ENCODE data around the gene SELENOI.

The SELENOI gene

GRCh38 chr2:26401739-26402541 lies 56.0 kb downstream of the SELENOI start, which contains the start of gene DRC1:
Gene DRC1, plus strand, starts transcription at chr2:26401920. Its CDS starts 70 bp downstream, at chr2:26401990.
- Histone ChIP-seq H3K4me3 (ENCODE audit: low read depth, low read length) (peak within 1 kb of the TSS; percentile 64), H3K27me3 (replicated peaks) (no peaks in the 10 kb centered on the region), H3K27ac (peak within 1 kb of the TSS; percentile 73), H3K36me3 (replicated peaks) (no peaks in the 10 kb centered on the region)
- peak; percentile 3 for TF ChIP-seq CTCF (IDR thresholded peaks at IDR 0.05; ENCODE audit: low read depth, low read length, missing control alignments)
- in situ Hi-C loops (cut with HindIII; ENCODE audit: low pct_ligation_motif_present, low sequenced_read_pairs): no loop called here
- DNase-seq: peak; percentile 79

- in situ Hi-C loops (cut with HindIII; ENCODE audit: low pct_ligation_motif_present, low sequenced_read_pairs): no loop called here
- H3K36me3 ChIP-seq (replicated peaks): no peaks in the 10 kb centered on the region
- no peak overlapping the region for H3K27ac ChIP-seq
- no peak for DNase-seq
- H3K27me3 ChIP-seq (replicated peaks): no peaks in the 10 kb centered on the region
- H3K4me3 ChIP-seq (ENCODE audit: low read depth, low read length): no peak overlapping the region
- no peak for TF ChIP-seq CTCF (IDR thresholded peaks at IDR 0.05; ENCODE audit: low read depth, low read length, missing control alignments)
Observed at GRCh38 chr2:26407526-26407925, 61.6 kb downstream of the SELENOI start.

GRCh38 chr2:26409785-26410184 lies 63.8 kb downstream of the SELENOI start:
- no peak for DNase-seq
- H3K4me3 ChIP-seq (ENCODE audit: low read depth, low read length): no peak overlapping the region
- in situ Hi-C loops (cut with HindIII; ENCODE audit: low pct_ligation_motif_present, low sequenced_read_pairs): no loop called here
- no peaks in the 10 kb centered on the region for H3K36me3 ChIP-seq (replicated peaks)
- no peak for TF ChIP-seq CTCF (IDR thresholded peaks at IDR 0.05; ENCODE audit: low read depth, low read length, missing control alignments)
- H3K27me3 ChIP-seq (replicated peaks): no peaks in the 10 kb centered on the region
- H3K27ac ChIP-seq: no peak overlapping the region

GRCh38 chr2:26410764-26411243 lies 64.9 kb downstream of the SELENOI start:
- TF ChIP-seq CTCF (IDR thresholded peaks at IDR 0.05; ENCODE audit: low read depth, low read length, missing control alignments): no peak
- DNase-seq: no peak
- no peak overlapping the region for H3K4me3 ChIP-seq (ENCODE audit: low read depth, low read length)
- in situ Hi-C loops (cut with HindIII; ENCODE audit: low pct_ligation_motif_present, low sequenced_read_pairs): no loop called here
- no peaks in the 10 kb centered on the region for H3K27me3 ChIP-seq (replicated peaks)
- no peak overlapping the region for H3K27ac ChIP-seq
- H3K36me3 ChIP-seq (replicated peaks): no peaks in the 10 kb centered on the region

GRCh38 chr2:26411419-26411818 lies 65.5 kb downstream of the SELENOI start:
- no peak for DNase-seq
- no peak overlapping the region for H3K4me3 ChIP-seq (ENCODE audit: low read depth, low read length)
- no peaks in the 10 kb centered on the region for H3K36me3 ChIP-seq (replicated peaks)
- H3K27ac ChIP-seq: no peak overlapping the region
- in situ Hi-C loops (cut with HindIII; ENCODE audit: low pct_ligation_motif_present, low sequenced_read_pairs): no loop called here
- TF ChIP-seq CTCF (IDR thresholded peaks at IDR 0.05; ENCODE audit: low read depth, low read length, missing control alignments): no peak
- H3K27me3 ChIP-seq (replicated peaks): no peaks in the 10 kb centered on the region
